GM12865 (cell line): ENCODE data around the gene PHF1.
A peak's percentile ranks its signal among the peaks of the same experiment; 100 is the strongest.

Experiments used
- DNase-seq: peaks from one replicate; pipeline ENCODE4 v3.0.0; 2010; ENCODE audit warnings: low read depth
- H3K4me3 ChIP-seq: 2 replicates; pipeline ENCODE4 v1.5.1; 2011; ENCODE audit warnings: mild to moderate bottlenecking, low read depth, low read length, control low read depth
- CTCF ChIP-seq: IDR thresholded peaks from 2 replicates; pipeline ENCODE4 v1.5.1; 2011; ENCODE audit warnings: low read length, control low read depth, low read depth, inconsistent platforms; ENCODE audit not compliant: insufficient read depth; ENCODE audit errors: missing control alignments

Gene PHF1

GRCh38 chr6:33417128-33417902, 6.5 kb downstream of the PHF1 start:
- peak; percentile 32 for DNase-seq
- peak overlapping the region; percentile 79 for H3K4me3 ChIP-seq
- no peak for TF ChIP-seq CTCF

- peak; percentile 37 for TF ChIP-seq CTCF
- peak; percentile 100 for DNase-seq
- H3K4me3 ChIP-seq, result peak within 1 kb of the TSS; percentile 79
Measured at GRCh38 chr6:33417903-33418689, 7.3 kb downstream of the PHF1 start, which contains the start of gene CUTA. Gene CUTA, minus strand, starts transcription at chr6:33418107. Its CDS starts 107 bp downstream, at chr6:33418000.

- DNase-seq, result peak; percentile 61
- no peak for TF ChIP-seq CTCF
- peak overlapping the region; percentile 65 for H3K4me3 ChIP-seq
Measured at GRCh38 chr6:33418690-33419291, 8.0 kb downstream of the PHF1 start.

GRCh38 chr6:33419580-33420490, 9.0 kb downstream of the PHF1 start, which contains the start of gene SYNGAP1:
Gene SYNGAP1, plus strand, starts transcription at chr6:33420065. Its CDS starts 200 bp downstream, at chr6:33420265.
- no peak for DNase-seq
- H3K4me3 ChIP-seq, result no peak within 1 kb of the TSS
- no peak for TF ChIP-seq CTCF

GRCh38 chr6:33420491-33421343, 9.9 kb downstream of the PHF1 start:
- no peak overlapping the region for H3K4me3 ChIP-seq

More at GRCh38 chr6:33420491-33421343, 9.9 kb downstream of the PHF1 start:
- no peak for DNase-seq
- TF ChIP-seq CTCF, result no peak
